SK-N-SH (cell line): ENCODE results near the gene GCH1. TPM values are rescaled to one million over a fixed set of nuclear protein-coding genes. Genes with fewer than 3 reads are reported as not detected.

Source experiments
- CTCF ChIA-PET: fragments of 300-600, 350-600 bp; formaldehyde crosslinking; extraction: SDS; loops from one replicate; lab custom pipeline; 2021; lab: Yijun Ruan, JAX
- POLR2A ChIA-PET: fragments of 350-600 bp; sonication (Branson Sonifier 250); formaldehyde crosslinking; extraction: SDS; loops from one replicate; lab custom pipeline; 2020; ENCODE audit warnings: antibody characterized with exemption, inconsistent platforms; lab: Yijun Ruan, JAX
- DNase-seq: peaks from one replicate; pipeline ENCODE4 v3.0.0; 2012
- H2AFZ ChIP-seq: fragments of 200-600 bp; sonication (generic); 2 replicates; pipeline ENCODE4 v1.8.1; 2016; ENCODE audit warnings: antibody characterized with exemption, mild to moderate bottlenecking, low read depth
- H3F3A ChIP-seq: fragments of 200-600 bp; sonication (generic); replicated peaks from 2 replicates; pipeline ENCODE3; 2016; ENCODE audit warnings: antibody characterized with exemption, mild to moderate bottlenecking; ENCODE audit not compliant: insufficient read depth
- H3K27ac ChIP-seq, 2 experiments: fragments of 200-500 bp in 1 of 2; fragments of 200-600 bp in 1 of 2; sonication (Bioruptor generic) in 1 of 2; sonication (generic), shearing (Covaris generic) in 1 of 2; 2 replicates each; pipeline versions ENCODE4 v1.5.1 to v1.6.1; 2014 to 2016; ENCODE audit warnings: low read depth in 2 of 2, inconsistent platforms in 1 of 2, low read length in 1 of 2, mild to moderate bottlenecking in 1 of 2, mixed read lengths in 1 of 2
- H3K27me3 ChIP-seq: fragments of 200-600 bp; sonication (generic), shearing (Covaris generic); 2 replicates; pipeline ENCODE4 v1.6.1; 2016; ENCODE audit warnings: mixed run types; ENCODE audit not compliant: insufficient read depth
- H3K36me3 ChIP-seq, 2 experiments: fragments of 200-500 bp in 1 of 2; fragments of 200-600 bp in 1 of 2; sonication (Bioruptor generic) in 1 of 2; sonication (generic) in 1 of 2; replicated peaks in 1 of 2; 2 replicates each; pipeline versions ENCODE3 to v1.5.1; 2014 to 2016; ENCODE audit warnings: low read length in 1 of 2, mild to moderate bottlenecking in 1 of 2; ENCODE audit not compliant: insufficient read depth in 2 of 2, control insufficient read depth in 1 of 2
- H3K4me1 ChIP-seq, 2 experiments: fragments of 200-500 bp in 1 of 2; fragments of 200-600 bp in 1 of 2; sonication (Bioruptor generic) in 1 of 2; sonication (generic), shearing (Covaris generic) in 1 of 2; 2 replicates each; pipeline versions ENCODE4 v1.5.1 to v1.6.1; 2014 to 2016; ENCODE audit warnings: low read depth in 1 of 2, low read length in 1 of 2, mixed run types in 1 of 2; ENCODE audit not compliant: insufficient read depth in 2 of 2, control insufficient read depth in 1 of 2
- H3K4me2 ChIP-seq: fragments of 200-600 bp; sonication (generic), shearing (Covaris generic); 2 replicates; pipeline ENCODE4 v1.6.1; 2017; ENCODE audit warnings: mixed run types
- H3K4me3 ChIP-seq, 2 experiments: fragments of 200-500 bp in 1 of 2; fragments of 200-600 bp in 1 of 2; sonication (Bioruptor generic) in 1 of 2; sonication (generic), shearing (Covaris generic) in 1 of 2; 2 replicates each; pipeline versions ENCODE4 v1.5.1 to v1.8.1; 2014 to 2016; ENCODE audit warnings: low read depth in 2 of 2, inconsistent platforms in 1 of 2, low read length in 1 of 2, mild to moderate bottlenecking in 1 of 2, mixed read lengths in 1 of 2, moderate library complexity in 1 of 2
- H3K79me2 ChIP-seq: fragments of 200-600 bp; sonication (generic); 2 replicates; pipeline ENCODE4 v1.8.1; 2017; ENCODE audit warnings: mild to moderate bottlenecking; ENCODE audit not compliant: insufficient read depth
- H3K9ac ChIP-seq: fragments of 200-600 bp; sonication (generic); 2 replicates; pipeline ENCODE4 v1.6.1; 2017; ENCODE audit warnings: mixed run types
- H3K9me2 ChIP-seq: fragments of 200-600 bp; sonication (generic); 2 replicates; pipeline ENCODE4 v1.6.1; 2017; ENCODE audit warnings: mixed run types
- H3K9me3 ChIP-seq: fragments of 200-600 bp; sonication (generic); 2 replicates; pipeline ENCODE4 v1.6.1; 2017; ENCODE audit warnings: mixed run types, mild to moderate bottlenecking, moderate library complexity
- H4K20me1 ChIP-seq: fragments of 200-600 bp; sonication (generic); 2 replicates; pipeline ENCODE4 v1.6.1; 2017; ENCODE audit warnings: mild to moderate bottlenecking, mixed run types; ENCODE audit not compliant: insufficient read depth
- CHD2 ChIP-seq: fragments of 150-350 bp; IDR thresholded peaks from 2 replicates; pipeline ENCODE4 v1.6.1; 2018; ENCODE audit warnings: low read length; ENCODE audit not compliant: partially characterized antibody
- CTCF ChIP-seq: fragments of 200-600 bp; sonication (generic); IDR thresholded peaks from 2 replicates; pipeline ENCODE4 v1.6.1; 2017; ENCODE audit warnings: antibody characterized with exemption, mild to moderate bottlenecking, moderate library complexity
- EP300 ChIP-seq, 2 experiments: IDR thresholded peaks; 2 replicates each; pipeline versions ENCODE4 v1.4.0 to v1.6.1; 2012; ENCODE audit warnings: borderline replicate concordance in 1 of 2, low read depth in 1 of 2, low read length in 1 of 2
- FOSL2 ChIP-seq: IDR thresholded peaks from 2 replicates; pipeline ENCODE4 v1.4.0; 2012; ENCODE audit warnings: low read depth, mild to moderate bottlenecking, moderate library complexity, borderline replicate concordance
- GATA2 ChIP-seq: sonication (generic); formaldehyde crosslinking; IDR thresholded peaks from 2 replicates; pipeline ENCODE4 v1.5.0; 2020; ENCODE audit warnings: mild to moderate bottlenecking, missing genetic modification reagents
- JUND ChIP-seq: IDR thresholded peaks from 2 replicates; pipeline ENCODE4 v1.4.0; 2012
- MAX ChIP-seq: IDR thresholded peaks from 2 replicates; pipeline ENCODE4 v1.4.0; 2012; ENCODE audit warnings: low read depth
- NRF1 ChIP-seq: IDR thresholded peaks from 2 replicates; pipeline ENCODE4 v1.6.1; 2012; ENCODE audit warnings: low read depth, mild to moderate bottlenecking, low read length
- PBX3 ChIP-seq: IDR thresholded peaks from 2 replicates; pipeline ENCODE4; 2012
- RFX5 ChIP-seq: IDR thresholded peaks from 2 replicates; pipeline ENCODE4 v1.6.1; 2012; ENCODE audit warnings: mild to moderate bottlenecking, improper control_type of control experiment, low read length
- SIN3A ChIP-seq: IDR thresholded peaks from 2 replicates; pipeline ENCODE4 v1.6.1; 2012; ENCODE audit warnings: low read depth, mild to moderate bottlenecking, low read length, moderate library complexity, borderline replicate concordance
- SMC3 ChIP-seq: IDR thresholded peaks from 2 replicates; pipeline ENCODE4 v1.6.1; 2012; ENCODE audit warnings: low read depth, low read length, improper control_type of control experiment
- TCF12 ChIP-seq: IDR thresholded peaks from 2 replicates; pipeline ENCODE4 v1.4.0; 2012
- TEAD4 ChIP-seq: IDR thresholded peaks from 2 replicates; pipeline ENCODE4 v1.4.0; 2012; ENCODE audit warnings: mild to moderate bottlenecking, borderline replicate concordance; ENCODE audit not compliant: insufficient read depth
- USF2 ChIP-seq: fragments of 150-350 bp; IDR thresholded peaks from 2 replicates; pipeline ENCODE4 v1.6.1; 2017; ENCODE audit warnings: antibody characterized with exemption, low read length, low read depth, borderline replicate concordance
- YY1 ChIP-seq: IDR thresholded peaks from 2 replicates; pipeline ENCODE4 v1.4.0; 2012; ENCODE audit warnings: low read depth, mild to moderate bottlenecking
- WGBS: methylation state at CpG from one replicate; pipeline ENCODE4 v1.1.6; 2017; ENCODE audit warnings: low lambda C conversion rate; 5-methylcytosine and 5-hydroxymethylcytosine counted together
- polyA plus RNA-seq, 3 experiments: library from polyadenylated mRNA; depleted of rRNA; stranded (reverse); fragments of >200 nt; gene quantifications; 2 replicates each; pipeline ENCODE4 v1.2.3, GENCODE V29; 2012

The GCH1 gene
- polyA plus RNA-seq, 1 of the 3 experiments (the other 2 are of a cell fraction): 2.2 TPM

GRCh38 chr14:54838931-54839512 lies 63.6 kb downstream of the GCH1 start:
- CTCF ChIA-PET: interaction anchor here (1.5 kb wide), 1 partner anchor 21 kb away, joined by 3 read pairs; no protein-coding TSS in a partner anchor
- peaks cover 0 to 7% of the 10 kb centered on the region in 2 experiments; a peak in 2 of 4 replicates for H3K4me1 ChIP-seq

GRCh38 chr14:54837508-54838149 lies 65.0 kb downstream of the GCH1 start:
- 92% methylated on average over 1 of the region's 2 CpGs for WGBS
- no peak overlapping the region for H3K9ac ChIP-seq
- ChIA-PET POLR2A (interaction anchor here (0.6 to 1.3 kb wide), 2 partner anchors 19 to 45 kb away, joined by 4 to 5 read pairs; no protein-coding TSS in a partner anchor), CTCF (interaction anchor here (1.4 kb wide), 1 partner anchor 273 kb away, joined by 3 read pairs; no protein-coding TSS in a partner anchor)
- H3K4me2 ChIP-seq: no peak overlapping the region
- H3K9me2 ChIP-seq: no peaks in the 10 kb centered on the region
- H3K36me3 ChIP-seq: peaks cover 0 to 10% of the 10 kb centered on the region in 2 experiments
- no peaks in the 10 kb centered on the region for H4K20me1 ChIP-seq
- H3K27me3 ChIP-seq: 0 out of 2 replicates have a peak, but pooled peaks cover 5% of the 10 kb centered on the region
- DNase-seq: no peak
- H3K79me2 ChIP-seq: no peaks in the 10 kb centered on the region
- H3K27ac ChIP-seq: peak overlapping the region in 1 of 2 experiments; percentile 31; a peak in 2 of 4 replicates
- H3F3A ChIP-seq: no peaks in the 10 kb centered on the region
- H3K4me3 ChIP-seq: no peak overlapping the region
- H3K4me1 ChIP-seq: peaks cover 0 to 7% of the 10 kb centered on the region in 2 experiments; a peak in 2 of 4 replicates
- no peaks in the 10 kb centered on the region for H3K9me3 ChIP-seq
- H2AFZ ChIP-seq: no peak overlapping the region
- TF ChIP-seq NRF1 (no peak), FOSL2 (no peak), GATA2 (CRISPR knock-in tag) (no peak), JUND (no peak), USF2 (no peak), CHD2 (no peak), TEAD4 (no peak), YY1 (no peak), EP300 (IDR thresholded peaks at IDR 0.05; ENCODE audit: borderline replicate concordance in 1 of 2, low read depth in 1 of 2, low read length in 1 of 2) (no peak), MAX (no peak), SMC3 (no peak), CTCF (no peak), RFX5 (no peak), PBX3 (no peak), TCF12 (no peak), SIN3A (no peak)

More at GRCh38 chr14:54838931-54839512, 63.6 kb downstream of the GCH1 start:
- no peak for TF ChIP-seq CTCF
- Histone ChIP-seq H3K27ac (peak overlapping the region in 1 of 2 experiments; percentile 39; a peak in 1 of 4 replicates), H3K9ac (no peak overlapping the region), H3K4me2 (no peak overlapping the region), H3K36me3 (peaks cover 0 to 10% of the 10 kb centered on the region in 2 experiments), H3F3A (no peaks in the 10 kb centered on the region), H3K9me2 (no peaks in the 10 kb centered on the region), H3K27me3 (no peaks in the 10 kb centered on the region), H4K20me1 (no peaks in the 10 kb centered on the region), H3K4me3 (no peak overlapping the region), H3K79me2 (no peaks in the 10 kb centered on the region), H2AFZ (no peak overlapping the region), H3K9me3 (no peaks in the 10 kb centered on the region)
- POLR2A ChIA-PET: interaction anchor here (1.3 kb wide), 1 partner anchor 21 kb away, joined by 5 read pairs; no protein-coding TSS in a partner anchor
- no peak for DNase-seq
- 86% methylated on average over 10 of the region's 10 CpGs for WGBS
